Smooth muscle cell of the brain vasculature (primary cell): Measurements from ENCODE around the gene RGS10.

Source experiments
- DNase-seq: peaks from one replicate; pipeline ENCODE4 v3.0.0-alpha.2; 2012; ENCODE audit warnings: low read depth, low spot score

RGS10 gene

GRCh38 chr10:119497243-119497642 is 45.3 kb downstream of the RGS10 start:
- DNase-seq, result no peak

- DNase-seq, result no peak
Measured at GRCh38 chr10:119496273-119496672, 46.2 kb downstream of the RGS10 start.

- no peak for DNase-seq
Measured at GRCh38 chr10:119495545-119495944, 47.0 kb downstream of the RGS10 start.

- DNase-seq, result no peak
Measured at GRCh38 chr10:119495021-119495505, 47.5 kb downstream of the RGS10 start.

GRCh38 chr10:119494236-119495020 is 48.1 kb downstream of the RGS10 start:
- no peak for DNase-seq

GRCh38 chr10:119493155-119493554 is 49.4 kb downstream of the RGS10 start:
- no peak for DNase-seq

- DNase-seq, result no peak
Measured at GRCh38 chr10:119491966-119492757, 50.4 kb downstream of the RGS10 start.

GRCh38 chr10:119489991-119490326 is 52.6 kb downstream of the RGS10 start:
- no peak for DNase-seq

GRCh38 chr10:119488675-119489074 is 53.8 kb downstream of the RGS10 start:
- DNase-seq, result no peak

- no peak for DNase-seq
Measured at GRCh38 chr10:119483839-119484238, 58.7 kb downstream of the RGS10 start.

- no peak for DNase-seq
Measured at GRCh38 chr10:119483001-119483400, 59.5 kb downstream of the RGS10 start.

GRCh38 chr10:119481781-119482426 is 60.6 kb downstream of the RGS10 start:
- DNase-seq, result no peak

GRCh38 chr10:119480667-119481066 is 61.9 kb downstream of the RGS10 start:
- DNase-seq, result no peak

GRCh38 chr10:119479532-119479931 is 63.0 kb downstream of the RGS10 start:
- DNase-seq, result no peak

- DNase-seq, result no peak
Measured at GRCh38 chr10:119478811-119479341, 63.6 kb downstream of the RGS10 start.

GRCh38 chr10:119478111-119478802 is 64.3 kb downstream of the RGS10 start:
- DNase-seq, result no peak

- DNase-seq, result no peak
Measured at GRCh38 chr10:119477444-119477843, 65.1 kb downstream of the RGS10 start.

GRCh38 chr10:119474606-119475005 is 67.9 kb downstream of the RGS10 start:
- DNase-seq, result no peak

GRCh38 chr10:119473771-119474170 is 68.7 kb downstream of the RGS10 start:
- no peak for DNase-seq

- no peak for DNase-seq
Measured at GRCh38 chr10:119470920-119471702, 71.4 kb downstream of the RGS10 start.

- no peak for DNase-seq
Measured at GRCh38 chr10:119469846-119470245, 72.7 kb downstream of the RGS10 start.
